ENCODE data around the gene MRPL42.
A peak's percentile ranks its signal among the peaks of the same experiment; 100 is the strongest.

The MRPL42 gene

DNA sequence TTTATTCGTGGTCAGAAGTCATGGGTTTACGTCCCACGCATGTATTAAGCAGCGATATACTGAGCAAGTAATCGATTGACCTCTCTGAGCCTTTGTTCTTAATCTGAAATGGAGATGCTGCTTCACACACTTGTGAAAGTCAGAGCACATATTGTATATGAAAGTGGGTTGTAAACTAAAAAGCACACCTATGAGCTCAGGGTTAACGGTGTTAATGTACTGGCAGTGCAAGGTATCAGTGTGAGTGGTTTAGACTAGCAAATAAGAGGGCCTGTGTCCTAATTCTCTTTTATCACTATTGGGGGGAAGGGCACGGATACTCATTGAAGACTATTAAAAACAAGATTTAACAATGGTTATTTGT lies 676 bp downstream of the MRPL42 start:
- Histone ChIP-seq H3K18ac (ENCODE audit: low read length) (no peak overlapping the region), H3K4me3 (ENCODE audit: low read length in 2 of 2) (peak overlapping the region; percentile 76 to 86), H2AFZ (ENCODE audit: low read length) (peak overlapping the region; percentile 88), H3K9ac (ENCODE audit: low read depth, low read length, poor library complexity) (no peak overlapping the region), H4K8ac (ENCODE audit: low read depth, low read length) (no peak overlapping the region), H3K4me2 (ENCODE audit: insufficient read depth, low read length, poor library complexity, severe bottlenecking) (peak overlapping the region; percentile 48), H3K4me1 (ENCODE audit: control insufficient read depth in 2 of 2, insufficient read depth in 1 of 2, low read depth in 1 of 2, low read length in 2 of 2) (peaks cover 0 to 5% of the 10 kb centered on the region in 2 donors), H3K4ac (ENCODE audit: low read length) (no peak overlapping the region), H3K36me3 (replicated peaks in 1 of 2; ENCODE audit: control insufficient read depth in 2 of 2, insufficient read depth in 2 of 2, low read length in 2 of 2) (peaks cover 1 to 45% of the 10 kb centered on the region in 2 donors), H2BK15ac (ENCODE audit: low read length) (no peak overlapping the region), H3K79me1 (ENCODE audit: low read depth, low read length) (no peaks in the 10 kb centered on the region), H2BK120ac (ENCODE audit: low read depth, low read length) (no peak overlapping the region), H3K23ac (ENCODE audit: low read depth, low read length, poor library complexity) (no peak overlapping the region), H4K91ac (ENCODE audit: low read depth, low read length, poor library complexity) (no peak overlapping the region), H3K14ac (ENCODE audit: low read length) (no peak overlapping the region), H2BK5ac (ENCODE audit: low read length) (no peak overlapping the region), H3K27ac (replicated peaks; ENCODE audit: low read length) (no peak overlapping the region), H2BK12ac (ENCODE audit: low read length) (no peak overlapping the region), H3K9me3 (replicated peaks in 1 of 2; ENCODE audit: control insufficient read depth in 2 of 2, insufficient read depth in 1 of 2, low read depth in 1 of 2, low read length in 2 of 2) (peaks cover 0 to 3% of the 10 kb centered on the region in 2 donors), H3K27me3 (ENCODE audit: control insufficient read depth in 3 of 3, insufficient read depth in 3 of 3, low read depth in 1 of 3, low read length in 3 of 3) (no peaks in the 10 kb centered on the region), H2AK5ac (ENCODE audit: low read depth, low read length) (no peak overlapping the region)
- no CpG with 5 or more reads among the region's 7 CpGs for WGBS, 2 donors (ENCODE audit: extremely low coverage in 2 of 2, insufficient read length in 2 of 2, insufficient replicate concordance in 1 of 2)
- no peak for DNase-seq (ENCODE audit: low spot score)

DNA sequence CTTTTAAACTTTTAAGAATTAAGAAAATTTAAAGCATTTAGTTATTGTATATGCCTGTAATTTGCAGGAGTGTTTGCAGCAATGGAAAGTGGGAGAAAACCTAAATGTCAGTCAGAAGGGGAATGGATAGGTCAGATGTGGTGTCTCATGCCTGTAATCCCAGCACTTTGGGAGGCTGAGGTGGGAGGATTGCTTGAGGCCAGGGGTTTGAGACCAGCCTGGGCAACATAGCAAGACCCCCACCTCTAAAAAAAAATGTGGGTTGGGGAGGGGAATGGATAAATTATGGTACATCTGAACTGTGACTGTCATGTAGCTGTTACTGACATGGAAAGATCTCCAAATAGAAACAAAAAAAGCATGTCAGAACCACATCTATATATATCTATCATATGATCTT lies 2.1 kb downstream of the MRPL42 start:
- no peak for DNase-seq (ENCODE audit: low spot score)
- no peak overlapping the region for H2BK12ac ChIP-seq (ENCODE audit: low read length)
- H3K36me3 ChIP-seq (replicated peaks in 1 of 2; ENCODE audit: control insufficient read depth in 2 of 2, insufficient read depth in 2 of 2, low read length in 2 of 2), result peaks cover 4 to 59% of the 10 kb centered on the region in 2 donors
- no peaks in the 10 kb centered on the region for H3K27me3 ChIP-seq (ENCODE audit: control insufficient read depth in 3 of 3, insufficient read depth in 3 of 3, low read depth in 1 of 3, low read length in 3 of 3)
- H2AK5ac ChIP-seq (ENCODE audit: low read depth, low read length), result no peak overlapping the region
- peaks cover 0 to 5% of the 10 kb centered on the region in 2 donors for H3K4me1 ChIP-seq (ENCODE audit: control insufficient read depth in 2 of 2, insufficient read depth in 1 of 2, low read depth in 1 of 2, low read length in 2 of 2)
- peaks cover 0 to 3% of the 10 kb centered on the region in 2 donors for H3K9me3 ChIP-seq (replicated peaks in 1 of 2; ENCODE audit: control insufficient read depth in 2 of 2, insufficient read depth in 1 of 2, low read depth in 1 of 2, low read length in 2 of 2)
- H2BK5ac ChIP-seq (ENCODE audit: low read length), result no peak overlapping the region
- H4K8ac ChIP-seq (ENCODE audit: low read depth, low read length), result no peak overlapping the region
- H3K27ac ChIP-seq (replicated peaks; ENCODE audit: low read length), result no peak overlapping the region
- no peak overlapping the region for H3K9ac ChIP-seq (ENCODE audit: low read depth, low read length, poor library complexity)
- H3K4me3 ChIP-seq (ENCODE audit: low read length in 2 of 2), result no peak overlapping the region
- H3K14ac ChIP-seq (ENCODE audit: low read length), result no peak overlapping the region
- no peak overlapping the region for H2BK120ac ChIP-seq (ENCODE audit: low read depth, low read length)
- H4K91ac ChIP-seq (ENCODE audit: low read depth, low read length, poor library complexity), result no peak overlapping the region
- no peak overlapping the region for H2AFZ ChIP-seq (ENCODE audit: low read length)
- H3K79me1 ChIP-seq (ENCODE audit: low read depth, low read length), result no peaks in the 10 kb centered on the region
- no peak overlapping the region for H3K4ac ChIP-seq (ENCODE audit: low read length)
- no peak overlapping the region for H2BK15ac ChIP-seq (ENCODE audit: low read length)
- H3K4me2 ChIP-seq (ENCODE audit: insufficient read depth, low read length, poor library complexity, severe bottlenecking), result no peak overlapping the region
- no peak overlapping the region for H3K18ac ChIP-seq (ENCODE audit: low read length)
- H3K23ac ChIP-seq (ENCODE audit: low read depth, low read length, poor library complexity), result no peak overlapping the region

GRCh38 chr12:93476555-93476954 lies 9.2 kb downstream of the MRPL42 start:
- no peak overlapping the region for H2BK5ac ChIP-seq (ENCODE audit: low read length)
- no peak overlapping the region for H3K4ac ChIP-seq (ENCODE audit: low read length)
- H2BK15ac ChIP-seq (ENCODE audit: low read length), result no peak overlapping the region
- H3K36me3 ChIP-seq (replicated peaks in 1 of 2; ENCODE audit: control insufficient read depth in 2 of 2, insufficient read depth in 2 of 2, low read length in 2 of 2), result peaks cover 20 to 99% of the 10 kb centered on the region in 2 donors
- no peak overlapping the region for H2BK12ac ChIP-seq (ENCODE audit: low read length)
- H3K23ac ChIP-seq (ENCODE audit: low read depth, low read length, poor library complexity), result no peak overlapping the region
- peaks cover 6% of the 10 kb centered on the region for H3K79me1 ChIP-seq (ENCODE audit: low read depth, low read length)
- no peak overlapping the region for H3K4me2 ChIP-seq (ENCODE audit: insufficient read depth, low read length, poor library complexity, severe bottlenecking)
- no peak overlapping the region for H2AFZ ChIP-seq (ENCODE audit: low read length)
- no peak overlapping the region for H2AK5ac ChIP-seq (ENCODE audit: low read depth, low read length)
- no peak overlapping the region for H2BK120ac ChIP-seq (ENCODE audit: low read depth, low read length)
- H4K8ac ChIP-seq (ENCODE audit: low read depth, low read length), result no peak overlapping the region
- no peak overlapping the region for H3K4me3 ChIP-seq (ENCODE audit: low read length in 2 of 2)
- DNase-seq (ENCODE audit: low spot score), result no peak
- H3K14ac ChIP-seq (ENCODE audit: low read length), result no peak overlapping the region
- no peaks in the 10 kb centered on the region for H3K9me3 ChIP-seq (replicated peaks in 1 of 2; ENCODE audit: control insufficient read depth in 2 of 2, insufficient read depth in 1 of 2, low read depth in 1 of 2, low read length in 2 of 2)
- no peak overlapping the region for H4K91ac ChIP-seq (ENCODE audit: low read depth, low read length, poor library complexity)
- H3K9ac ChIP-seq (ENCODE audit: low read depth, low read length, poor library complexity), result no peak overlapping the region
- H3K18ac ChIP-seq (ENCODE audit: low read length), result no peak overlapping the region
- H3K27ac ChIP-seq (replicated peaks; ENCODE audit: low read length), result no peak overlapping the region
- no peaks in the 10 kb centered on the region for H3K27me3 ChIP-seq (ENCODE audit: control insufficient read depth in 3 of 3, insufficient read depth in 3 of 3, low read depth in 1 of 3, low read length in 3 of 3)
- no peaks in the 10 kb centered on the region for H3K4me1 ChIP-seq (ENCODE audit: control insufficient read depth in 2 of 2, insufficient read depth in 1 of 2, low read depth in 1 of 2, low read length in 2 of 2)

GRCh38 chr12:93482721-93483120 lies 15.4 kb downstream of the MRPL42 start:
- no CpG with 5 or more reads among the region's 5 CpGs for WGBS, 2 donors (ENCODE audit: extremely low coverage in 2 of 2, insufficient read length in 2 of 2, insufficient replicate concordance in 1 of 2)
- H4K91ac ChIP-seq (ENCODE audit: low read depth, low read length, poor library complexity), result no peak overlapping the region
- no peak overlapping the region for H3K18ac ChIP-seq (ENCODE audit: low read length)
- H3K9me3 ChIP-seq (replicated peaks in 1 of 2; ENCODE audit: control insufficient read depth in 2 of 2, insufficient read depth in 1 of 2, low read depth in 1 of 2, low read length in 2 of 2), result peaks cover 0 to 3% of the 10 kb centered on the region in 2 donors
- no peak overlapping the region for H2AK5ac ChIP-seq (ENCODE audit: low read depth, low read length)
- H2BK12ac ChIP-seq (ENCODE audit: low read length), result no peak overlapping the region
- no peak overlapping the region for H4K8ac ChIP-seq (ENCODE audit: low read depth, low read length)
- no peaks in the 10 kb centered on the region for H3K4me1 ChIP-seq (ENCODE audit: control insufficient read depth in 2 of 2, insufficient read depth in 1 of 2, low read depth in 1 of 2, low read length in 2 of 2)
- no peak overlapping the region for H2BK120ac ChIP-seq (ENCODE audit: low read depth, low read length)
- no peak for DNase-seq (ENCODE audit: low spot score)
- H3K4me2 ChIP-seq (ENCODE audit: insufficient read depth, low read length, poor library complexity, severe bottlenecking), result no peak overlapping the region
- no peak overlapping the region for H2BK5ac ChIP-seq (ENCODE audit: low read length)
- no peak overlapping the region for H3K9ac ChIP-seq (ENCODE audit: low read depth, low read length, poor library complexity)
- H3K23ac ChIP-seq (ENCODE audit: low read depth, low read length, poor library complexity), result no peak overlapping the region
- H3K27me3 ChIP-seq (ENCODE audit: control insufficient read depth in 3 of 3, insufficient read depth in 3 of 3, low read depth in 1 of 3, low read length in 3 of 3), result no peaks in the 10 kb centered on the region
- H3K79me1 ChIP-seq (ENCODE audit: low read depth, low read length), result peaks cover 6% of the 10 kb centered on the region
- H3K4me3 ChIP-seq (ENCODE audit: low read length in 2 of 2), result no peak overlapping the region
- H3K36me3 ChIP-seq (replicated peaks in 1 of 2; ENCODE audit: control insufficient read depth in 2 of 2, insufficient read depth in 2 of 2, low read length in 2 of 2), result peaks cover 36 to 98% of the 10 kb centered on the region in 2 donors
- no peak overlapping the region for H3K4ac ChIP-seq (ENCODE audit: low read length)
- H2AFZ ChIP-seq (ENCODE audit: low read length), result no peak overlapping the region
- H3K27ac ChIP-seq (replicated peaks; ENCODE audit: low read length), result no peak overlapping the region
- H2BK15ac ChIP-seq (ENCODE audit: low read length), result no peak overlapping the region
- H3K14ac ChIP-seq (ENCODE audit: low read length), result no peak overlapping the region

Measured in neuronal stem cell (in vitro differentiated cells).